Effector CD4-positive, alpha-beta T cell (primary cell): ENCODE results near the gene TGM6.
A peak's percentile ranks its signal among the peaks of the same experiment; 100 is the strongest.

Experiments
- DNase-seq: peaks from one replicate; pipeline ENCODE4 v3.0.0-alpha.2; 2020

The TGM6 gene

GRCh38 chr20:2459981-2460751 is 79.5 kb downstream of the TGM6 start:
- DNase-seq = no peak

- no peak for DNase-seq
Measured at GRCh38 chr20:2460752-2461424, 80.2 kb downstream of the TGM6 start.

GRCh38 chr20:2462484-2462883 is 81.8 kb downstream of the TGM6 start:
- no peak for DNase-seq

- DNase-seq = no peak
Measured at GRCh38 chr20:2463616-2464365, 83.1 kb downstream of the TGM6 start.

- no peak for DNase-seq
Measured at GRCh38 chr20:2465100-2465499, 84.4 kb downstream of the TGM6 start.

GRCh38 chr20:2467412-2467811 is 86.7 kb downstream of the TGM6 start:
- no peak for DNase-seq

GRCh38 chr20:2468581-2469407 is 88.1 kb downstream of the TGM6 start:
- no peak for DNase-seq

GRCh38 chr20:2469991-2470422 is 89.3 kb downstream of the TGM6 start:
- peak; percentile 48 for DNase-seq

- DNase-seq = peak; percentile 93
Measured at GRCh38 chr20:2470423-2471193, 89.9 kb downstream of the TGM6 start, which contains the start of gene SNRPB. Gene SNRPB (minus strand): TSS chr20:2470789. CDS start chr20:2470690, 99 bp downstream.

- no peak for DNase-seq
Measured at GRCh38 chr20:2473516-2473915, 92.8 kb downstream of the TGM6 start.

GRCh38 chr20:2475850-2476741 is 95.4 kb downstream of the TGM6 start:
- DNase-seq = no peak

GRCh38 chr20:2476742-2477615 is 96.3 kb downstream of the TGM6 start:
- no peak for DNase-seq

- no peak for DNase-seq
Measured at GRCh38 chr20:2480381-2480780, 99.7 kb downstream of the TGM6 start.
